Fibroblast of pulmonary artery (primary cell): ENCODE measurements around the gene MB.

Experiments used
- DNase-seq: peaks from one replicate; pipeline ENCODE4 v3.0.0-alpha.2; 2010; ENCODE audit warnings: low read depth
- H3K4me3 ChIP-seq: replicated peaks from 2 replicates; pipeline ENCODE4 v1.5.1; 2011; ENCODE audit warnings: low read depth, mild to moderate bottlenecking, control low read depth, low read length, moderate library complexity
- TF ChIP-seq, protein P1 (sequence below): IDR thresholded peaks from 2 replicates; pipeline ENCODE4 v1.5.1; 2011; ENCODE audit warnings: mild to moderate bottlenecking, control low read depth, low read length, inconsistent platforms; ENCODE audit errors: missing control alignments

MB gene

DNA sequence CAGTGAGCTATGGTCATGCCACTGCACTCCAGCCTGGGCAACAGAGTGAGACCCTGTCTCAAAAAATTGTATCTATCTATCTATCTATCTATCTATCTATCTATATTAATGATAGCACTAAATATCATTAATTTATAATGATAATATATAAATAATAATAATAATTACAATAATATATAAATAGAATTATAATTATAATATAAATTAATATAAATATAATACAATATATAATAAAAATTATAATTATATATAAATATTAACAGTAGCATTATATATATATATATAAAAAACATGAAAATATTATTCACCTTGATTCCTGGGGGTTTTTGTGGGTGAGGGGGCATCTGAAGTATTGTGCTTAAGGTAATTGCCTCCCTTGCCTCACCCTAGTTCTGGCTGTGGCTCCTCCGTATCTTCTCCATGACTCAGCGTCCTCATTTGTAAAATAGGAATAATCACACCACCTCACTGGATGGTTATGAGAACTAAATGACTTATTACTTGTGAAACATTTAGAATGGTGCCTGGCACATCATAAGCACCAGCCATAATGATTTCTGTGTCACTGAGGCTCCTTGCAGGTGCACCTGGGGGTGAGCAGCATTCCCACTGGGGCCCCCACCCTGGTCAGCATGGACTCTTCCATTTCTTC, 57.6 kb downstream of the MB start:
- no peak for DNase-seq
- TF ChIP-seq, protein P1, sequence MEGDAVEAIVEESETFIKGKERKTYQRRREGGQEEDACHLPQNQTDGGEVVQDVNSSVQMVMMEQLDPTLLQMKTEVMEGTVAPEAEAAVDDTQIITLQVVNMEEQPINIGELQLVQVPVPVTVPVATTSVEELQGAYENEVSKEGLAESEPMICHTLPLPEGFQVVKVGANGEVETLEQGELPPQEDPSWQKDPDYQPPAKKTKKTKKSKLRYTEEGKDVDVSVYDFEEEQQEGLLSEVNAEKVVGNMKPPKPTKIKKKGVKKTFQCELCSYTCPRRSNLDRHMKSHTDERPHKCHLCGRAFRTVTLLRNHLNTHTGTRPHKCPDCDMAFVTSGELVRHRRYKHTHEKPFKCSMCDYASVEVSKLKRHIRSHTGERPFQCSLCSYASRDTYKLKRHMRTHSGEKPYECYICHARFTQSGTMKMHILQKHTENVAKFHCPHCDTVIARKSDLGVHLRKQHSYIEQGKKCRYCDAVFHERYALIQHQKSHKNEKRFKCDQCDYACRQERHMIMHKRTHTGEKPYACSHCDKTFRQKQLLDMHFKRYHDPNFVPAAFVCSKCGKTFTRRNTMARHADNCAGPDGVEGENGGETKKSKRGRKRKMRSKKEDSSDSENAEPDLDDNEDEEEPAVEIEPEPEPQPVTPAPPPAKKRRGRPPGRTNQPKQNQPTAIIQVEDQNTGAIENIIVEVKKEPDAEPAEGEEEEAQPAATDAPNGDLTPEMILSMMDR: no peak
- H3K4me3 ChIP-seq: no peak overlapping the region

DNA sequence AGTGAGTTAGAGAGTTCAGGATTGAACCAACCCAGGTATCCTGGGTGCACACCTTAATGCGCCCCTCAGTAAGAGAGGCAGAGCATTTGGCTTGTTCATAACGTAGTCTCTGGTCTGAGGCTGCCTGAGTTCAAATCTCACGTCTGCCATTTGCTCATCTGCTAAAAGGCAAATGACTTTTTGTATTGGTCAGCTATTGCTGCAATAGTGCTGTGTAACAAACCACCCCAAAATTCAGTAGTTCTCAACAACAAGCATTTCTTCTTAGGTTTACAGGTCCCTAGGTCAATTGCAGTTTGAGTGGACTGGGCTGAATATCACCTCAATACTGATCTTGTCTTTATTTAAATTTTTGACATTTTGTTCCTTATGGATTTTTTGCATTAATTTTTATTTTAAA, 58.4 kb downstream of the MB start:
- H3K4me3 ChIP-seq: no peak overlapping the region
- no peak for DNase-seq
- TF ChIP-seq, protein P1: no peak

DNA sequence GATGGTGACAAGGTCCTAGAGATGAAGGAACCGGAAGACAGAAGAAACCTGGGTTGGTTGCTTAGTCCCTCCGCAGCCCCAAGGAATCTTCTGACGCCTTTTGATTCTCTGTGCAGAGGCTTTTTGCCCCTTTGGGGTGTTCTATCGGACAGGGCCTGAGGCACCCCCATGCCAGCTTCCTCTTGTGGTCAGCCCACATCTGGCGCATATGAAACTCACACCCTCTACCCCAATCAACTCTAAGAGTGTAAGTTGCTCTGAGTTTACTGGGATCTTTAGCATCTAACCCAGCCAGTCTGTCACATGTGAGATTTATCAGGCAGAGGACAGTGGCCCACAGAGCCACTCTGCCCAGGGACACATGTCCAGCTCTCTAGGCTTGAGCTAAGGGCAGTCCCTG, 59.1 kb downstream of the MB start:
- TF ChIP-seq, protein P1: no peak
- DNase-seq: no peak
- no peak overlapping the region for H3K4me3 ChIP-seq
